Activated CD4-positive, alpha-beta T cell treated with anti-CD3 and anti-CD28 coated beads for 1 hour (primary cell): ENCODE measurements around the gene UNC13A.

Experiments
- DNase-seq: peaks from one replicate; pipeline ENCODE4 v3.0.0-alpha.2; 2020

The UNC13A gene

GRCh38 chr19:17624314-17624991 lies 63.7 kb downstream of the UNC13A start:
- DNase-seq = no peak

GRCh38 chr19:17623224-17623935 lies 64.8 kb downstream of the UNC13A start:
- DNase-seq = no peak

DNA sequence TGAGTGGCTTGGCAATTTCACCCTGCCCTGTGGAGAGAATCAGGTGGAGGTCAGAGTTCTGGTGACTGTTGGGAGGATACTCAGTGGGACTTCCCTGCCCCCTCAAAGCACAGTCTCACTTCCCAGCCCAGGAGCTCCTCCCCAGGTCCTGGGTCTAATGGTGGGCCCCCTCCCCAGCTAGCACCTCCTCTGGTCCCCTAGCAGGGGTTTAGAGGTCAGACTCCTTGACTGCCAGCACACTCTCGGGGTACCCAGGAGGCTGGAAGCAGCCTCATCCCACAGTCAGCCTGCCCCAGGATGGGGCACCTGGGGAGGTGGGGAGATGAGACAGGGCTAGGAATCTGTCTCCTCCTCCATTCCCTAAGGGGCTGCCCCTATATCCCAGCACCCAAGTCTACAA lies 67.5 kb downstream of the UNC13A start:
- DNase-seq = no peak

DNA sequence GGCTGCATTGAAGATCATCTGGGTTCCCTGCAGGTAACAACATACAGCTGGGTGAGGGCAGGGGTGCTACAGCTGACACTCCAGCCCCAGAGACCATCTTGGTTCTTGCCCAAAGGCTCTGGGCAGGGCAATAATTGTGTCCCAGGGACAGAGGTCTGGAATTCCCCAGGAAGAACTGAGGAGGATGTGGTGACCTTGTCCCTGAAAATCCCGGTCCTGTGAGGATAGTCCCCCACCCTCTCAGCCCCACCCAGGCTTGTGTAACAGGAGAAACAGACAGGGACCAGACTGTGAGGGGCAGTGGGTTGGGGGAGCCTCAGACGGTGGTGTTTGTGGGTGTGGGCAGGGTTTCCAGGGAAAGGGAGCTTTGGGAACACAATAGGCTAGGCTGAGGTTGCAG lies 69.2 kb downstream of the UNC13A start:
- no peak for DNase-seq

DNA sequence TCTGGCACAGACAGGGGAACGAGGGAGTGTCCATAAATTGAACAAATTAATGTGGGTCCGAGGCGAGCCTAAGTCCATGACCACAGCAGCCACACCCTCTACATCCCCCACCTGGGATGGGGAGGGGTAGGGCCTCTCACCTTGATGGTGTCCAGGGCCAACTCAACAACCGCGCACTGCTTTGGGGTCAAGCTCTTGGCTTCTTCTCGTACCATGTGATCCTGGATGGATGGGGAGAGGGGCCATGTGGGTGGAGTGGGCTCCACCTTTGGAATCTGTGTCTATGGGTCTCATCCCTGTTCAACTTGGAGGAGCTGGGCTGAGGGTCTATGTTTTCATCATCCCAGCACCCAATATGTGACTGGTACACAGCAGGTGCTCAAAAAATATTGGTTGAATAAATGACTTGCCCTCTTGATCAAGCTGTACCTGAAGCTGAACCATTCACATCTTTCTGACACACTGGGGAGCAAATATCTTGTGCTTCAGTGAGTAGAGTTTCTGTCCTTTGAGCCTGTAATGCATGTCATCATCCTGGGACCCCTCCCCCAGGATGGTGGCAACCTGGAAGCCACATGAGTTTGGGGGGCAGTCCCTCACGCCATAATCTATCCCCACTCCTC lies 69.8 kb downstream of the UNC13A start:
- DNase-seq = no peak

GRCh38 chr19:17617807-17618192 lies 70.4 kb downstream of the UNC13A start:
- no peak for DNase-seq

- DNase-seq = no peak
These were observed 71.0 kb downstream of the UNC13A start for GRCh38 chr19:17616961-17617806.

DNA sequence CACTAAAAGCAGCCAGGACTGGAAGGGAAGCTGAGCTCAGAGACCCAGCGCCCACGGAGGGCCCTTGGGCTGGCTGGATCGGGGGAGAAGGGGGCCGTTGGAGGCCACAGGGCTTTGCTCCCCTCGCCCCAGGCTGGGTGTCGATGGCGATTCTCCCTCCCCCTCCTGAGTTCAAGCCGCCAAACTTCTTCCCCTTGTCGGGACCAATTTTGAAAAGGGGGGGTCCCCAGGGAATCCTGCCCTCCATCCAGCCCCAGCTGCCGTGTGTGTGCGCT lies 71.5 kb downstream of the UNC13A start:
- no peak for DNase-seq

- no peak for DNase-seq
These were observed 72.1 kb downstream of the UNC13A start for GRCh38 chr19:17615889-17616685.

- DNase-seq = no peak
These were observed 73.7 kb downstream of the UNC13A start for GRCh38 chr19:17614476-17614875.

DNA sequence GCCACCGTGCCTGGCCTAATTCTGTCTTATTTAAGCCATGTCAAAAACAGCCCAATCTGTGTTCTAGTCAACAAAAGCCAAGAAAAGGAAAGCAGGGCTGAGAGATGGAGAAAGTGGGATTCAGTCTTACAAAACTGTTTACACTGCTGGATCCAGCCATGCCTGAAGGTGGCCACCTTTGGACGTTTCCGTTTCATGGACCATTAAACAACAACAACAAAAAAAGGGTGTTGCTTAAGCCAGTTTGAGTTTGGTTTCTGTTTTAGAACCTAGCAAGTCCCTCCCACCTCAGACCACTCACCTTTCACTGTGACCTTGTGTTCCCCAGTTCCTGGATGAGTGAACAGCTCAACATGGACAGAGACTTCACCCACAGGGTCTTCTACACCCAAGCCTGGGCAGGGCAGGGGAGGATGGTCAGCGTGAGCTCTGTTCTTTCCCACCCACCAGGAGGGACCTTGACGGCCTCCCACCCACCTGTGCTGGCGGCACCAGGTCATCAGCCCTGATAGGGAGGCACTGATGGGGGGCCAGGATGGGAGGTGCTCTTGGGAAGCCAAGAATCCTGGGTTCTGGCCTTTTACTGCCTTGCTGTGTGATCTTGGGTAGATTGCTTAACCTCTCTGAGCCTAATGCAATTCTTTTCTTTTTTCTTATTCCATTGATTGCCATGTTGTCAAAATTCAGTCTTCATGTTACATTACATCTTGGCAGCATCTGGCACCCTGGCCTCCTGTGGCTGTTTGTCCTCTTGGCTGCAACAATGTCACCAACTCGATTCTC lies 76.5 kb downstream of the UNC13A start:
- DNase-seq = no peak

DNA sequence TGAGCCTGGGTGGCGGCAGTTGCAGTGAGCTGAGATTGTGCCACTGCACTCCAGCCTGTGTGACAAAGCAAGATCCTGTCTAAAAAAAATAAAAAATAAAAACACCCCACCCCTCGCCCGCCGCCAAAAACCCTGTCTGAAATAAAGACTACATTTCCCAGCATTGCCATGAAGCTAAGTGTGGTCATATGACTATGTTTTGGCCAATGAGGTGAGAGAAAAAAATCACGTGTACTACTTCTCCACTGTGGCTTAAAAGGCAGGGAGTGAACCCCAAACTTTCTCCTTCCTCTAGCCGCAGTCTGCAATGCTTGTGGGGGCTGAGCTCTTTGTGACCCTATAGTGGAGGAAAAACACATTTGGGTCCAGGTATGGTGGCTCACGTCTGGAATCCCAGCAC lies 77.8 kb downstream of the UNC13A start:
- no peak for DNase-seq

GRCh38 chr19:17607936-17608335 lies 80.2 kb downstream of the UNC13A start:
- DNase-seq = no peak

DNA sequence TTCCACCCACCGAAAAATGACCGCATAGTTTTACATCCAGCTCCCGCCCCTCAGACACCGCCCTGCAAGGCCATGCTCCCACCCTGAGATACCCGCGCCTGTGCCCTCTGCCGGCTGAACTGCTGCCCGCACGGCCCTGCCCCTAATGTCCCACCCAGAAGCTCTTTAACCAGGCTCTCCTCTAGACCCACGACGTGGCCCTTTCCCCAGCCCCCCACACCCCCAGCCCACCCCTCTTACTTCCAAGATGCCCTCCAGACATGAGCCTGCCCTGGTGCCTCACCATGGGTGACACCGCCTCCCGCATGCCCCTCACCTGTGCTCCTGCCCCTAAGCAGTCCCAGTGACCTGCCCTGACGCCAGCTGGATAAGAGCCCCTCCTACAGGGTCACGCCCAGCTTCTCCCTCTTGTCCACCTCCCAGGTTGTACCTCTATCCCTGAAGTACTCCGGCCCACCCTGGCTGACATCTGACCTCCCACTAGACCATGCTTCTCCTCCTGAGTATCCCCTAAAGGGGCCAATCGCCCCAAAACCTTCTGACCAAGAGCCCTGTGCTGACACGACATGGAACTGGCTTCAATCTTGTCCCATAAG lies 81.5 kb downstream of the UNC13A start:
- no peak for DNase-seq

DNA sequence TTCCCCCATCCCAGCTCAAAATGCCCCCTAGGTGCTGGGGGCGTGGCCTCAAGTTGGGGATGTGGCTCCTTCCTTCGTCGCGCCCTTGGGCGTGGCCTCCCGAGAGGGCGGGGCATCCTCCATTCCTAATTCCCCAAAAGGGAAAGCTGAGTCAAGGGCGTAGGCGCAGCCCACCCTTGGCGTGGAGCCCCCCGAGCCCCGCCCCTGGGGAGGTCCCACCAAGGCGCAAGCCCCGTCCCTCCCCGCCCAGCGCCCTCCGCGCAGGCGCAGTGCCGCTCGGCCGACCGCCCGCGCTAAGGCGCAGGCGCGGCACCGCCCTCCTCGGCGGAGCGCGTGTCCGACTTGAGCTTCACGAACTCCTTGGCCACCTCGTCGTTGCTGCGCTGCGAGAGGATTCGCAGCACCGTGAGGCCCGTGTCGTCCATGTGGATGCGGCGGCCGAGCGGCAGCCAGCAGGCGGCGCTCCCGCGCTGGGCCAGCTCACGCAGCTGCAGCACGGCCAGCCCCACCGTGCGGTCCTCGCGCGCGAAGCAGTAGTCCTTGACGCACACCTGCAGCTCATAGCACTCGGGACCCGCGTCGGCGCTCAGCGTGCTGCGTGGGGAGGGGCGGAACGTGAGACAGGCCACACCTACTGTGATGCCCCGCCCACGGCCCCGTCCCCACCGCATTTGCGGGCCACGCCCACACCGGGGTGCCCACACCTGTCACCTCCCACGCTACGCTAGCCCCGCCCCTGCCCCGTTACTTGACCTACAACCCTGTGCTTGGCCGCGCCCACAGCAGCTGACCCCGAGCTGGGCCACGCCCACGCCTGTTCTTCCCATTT lies 82.2 kb downstream of the UNC13A start:
- peak; percentile 72 for DNase-seq

- DNase-seq = no peak
These were observed 83.0 kb downstream of the UNC13A start for GRCh38 chr19:17605117-17605516.

- no peak for DNase-seq
These were observed 83.7 kb downstream of the UNC13A start for GRCh38 chr19:17604372-17605025.

- DNase-seq = no peak
These were observed 85.2 kb downstream of the UNC13A start for GRCh38 chr19:17602872-17603510.

DNA sequence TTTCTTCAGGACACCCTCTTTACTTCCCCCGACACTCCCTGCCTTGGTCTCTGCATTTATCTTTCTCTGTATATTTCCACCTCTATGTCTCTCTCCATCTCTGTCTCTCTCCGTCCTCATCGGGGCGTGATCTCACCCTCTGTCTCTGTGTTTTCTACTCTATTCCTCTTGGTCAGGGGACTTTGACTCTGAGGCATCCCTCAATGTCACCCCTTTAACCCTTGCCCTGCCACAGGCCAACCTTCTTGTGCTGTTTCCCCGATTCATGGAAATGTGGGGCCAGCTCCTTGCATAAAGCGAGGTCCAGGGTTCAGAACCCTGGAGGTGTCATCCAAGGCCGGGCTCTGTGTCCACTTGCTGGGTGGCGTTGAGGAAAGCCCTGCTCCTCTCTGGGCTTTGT lies 85.9 kb downstream of the UNC13A start:
- DNase-seq = no peak

- no peak for DNase-seq
These were observed 86.5 kb downstream of the UNC13A start for GRCh38 chr19:17601683-17602082.
